Measurements from ENCODE around the gene MBD5.

Gene MBD5

GRCh38 chr2:148317598-148317997, 296.7 kb downstream of the MBD5 start:
- no peaks in the 10 kb centered on the region for H3K36me3 ChIP-seq (ENCODE audit: insufficient read depth, low read depth, low read length)
- no peak overlapping the region for H3K27ac ChIP-seq (ENCODE audit: low read length)
- H3K9me3 ChIP-seq (ENCODE audit: insufficient read depth, low read depth, low read length), result no peaks in the 10 kb centered on the region
- H3K9ac ChIP-seq (ENCODE audit: low read depth, low read length), result no peak overlapping the region
- no peak overlapping the region for H3K4me3 ChIP-seq (ENCODE audit: low read length)
- no peaks in the 10 kb centered on the region for H3K27me3 ChIP-seq (ENCODE audit: insufficient read depth, low read length)
- H3K4me1 ChIP-seq (ENCODE audit: insufficient read depth, low read length), result no peaks in the 10 kb centered on the region

- H3K4me3 ChIP-seq (ENCODE audit: low read length), result no peak overlapping the region
- no peak overlapping the region for H3K9ac ChIP-seq (ENCODE audit: low read depth, low read length)
- no peak overlapping the region for H3K27ac ChIP-seq (ENCODE audit: low read length)
- no peaks in the 10 kb centered on the region for H3K36me3 ChIP-seq (ENCODE audit: insufficient read depth, low read depth, low read length)
- H3K4me1 ChIP-seq (ENCODE audit: insufficient read depth, low read length), result no peaks in the 10 kb centered on the region
- H3K9me3 ChIP-seq (ENCODE audit: insufficient read depth, low read depth, low read length), result peaks cover 1% of the 10 kb centered on the region; the same call in 1 of the 2 replicates
- no peaks in the 10 kb centered on the region for H3K27me3 ChIP-seq (ENCODE audit: insufficient read depth, low read length)
Observed at GRCh38 chr2:148338541-148338940, 317.6 kb downstream of the MBD5 start.

GRCh38 chr2:148342086-148342485, 321.2 kb downstream of the MBD5 start:
- H3K27me3 ChIP-seq (ENCODE audit: insufficient read depth, low read length), result no peaks in the 10 kb centered on the region
- H3K4me3 ChIP-seq (ENCODE audit: low read length), result no peak overlapping the region

GRCh38 chr2:148350199-148350598, 329.3 kb downstream of the MBD5 start:
- no peak overlapping the region for H3K4me3 ChIP-seq (ENCODE audit: low read length)
- H3K9me3 ChIP-seq (ENCODE audit: insufficient read depth, low read depth, low read length), result no peaks in the 10 kb centered on the region
- no peak overlapping the region for H3K9ac ChIP-seq (ENCODE audit: low read depth, low read length)
- H3K4me1 ChIP-seq (ENCODE audit: insufficient read depth, low read length), result no peaks in the 10 kb centered on the region
- H3K36me3 ChIP-seq (ENCODE audit: insufficient read depth, low read depth, low read length), result no peaks in the 10 kb centered on the region
- H3K27ac ChIP-seq (ENCODE audit: low read length), result no peak overlapping the region
- no peaks in the 10 kb centered on the region for H3K27me3 ChIP-seq (ENCODE audit: insufficient read depth, low read length)

More at GRCh38 chr2:148342086-148342485, 321.2 kb downstream of the MBD5 start:
- no peaks in the 10 kb centered on the region for H3K36me3 ChIP-seq (ENCODE audit: insufficient read depth, low read depth, low read length)
- no peak overlapping the region for H3K9ac ChIP-seq (ENCODE audit: low read depth, low read length)
- no peaks in the 10 kb centered on the region for H3K4me1 ChIP-seq (ENCODE audit: insufficient read depth, low read length)
- H3K27ac ChIP-seq (ENCODE audit: low read length), result no peak overlapping the region
- peaks cover 2% of the 10 kb centered on the region; the same call in 1 of the 2 replicates for H3K9me3 ChIP-seq (ENCODE audit: insufficient read depth, low read depth, low read length)

- no peaks in the 10 kb centered on the region for H3K9me3 ChIP-seq (ENCODE audit: insufficient read depth, low read depth, low read length)
- H3K36me3 ChIP-seq (ENCODE audit: insufficient read depth, low read depth, low read length), result no peaks in the 10 kb centered on the region
- H3K4me1 ChIP-seq (ENCODE audit: insufficient read depth, low read length), result no peaks in the 10 kb centered on the region
- no peaks in the 10 kb centered on the region for H3K27me3 ChIP-seq (ENCODE audit: insufficient read depth, low read length)
- H3K27ac ChIP-seq (ENCODE audit: low read length), result no peak overlapping the region
- no peak overlapping the region for H3K4me3 ChIP-seq (ENCODE audit: low read length)
- H3K9ac ChIP-seq (ENCODE audit: low read depth, low read length), result no peak overlapping the region
Observed at GRCh38 chr2:148351437-148352143, 330.7 kb downstream of the MBD5 start.

GRCh38 chr2:148358375-148358774, 337.5 kb downstream of the MBD5 start:
- H3K9me3 ChIP-seq (ENCODE audit: insufficient read depth, low read depth, low read length), result no peaks in the 10 kb centered on the region

GRCh38 chr2:148360662-148361061, 339.8 kb downstream of the MBD5 start:
- Histone ChIP-seq H3K27me3 (ENCODE audit: insufficient read depth, low read length) (no peaks in the 10 kb centered on the region), H3K9ac (ENCODE audit: low read depth, low read length) (no peak overlapping the region), H3K4me1 (ENCODE audit: insufficient read depth, low read length) (peaks cover 4% of the 10 kb centered on the region; the same call in 1 of the 2 replicates), H3K36me3 (ENCODE audit: insufficient read depth, low read depth, low read length) (no peaks in the 10 kb centered on the region), H3K27ac (ENCODE audit: low read length) (no peak overlapping the region), H3K4me3 (ENCODE audit: low read length) (no peak overlapping the region), H3K9me3 (ENCODE audit: insufficient read depth, low read depth, low read length) (no peaks in the 10 kb centered on the region)

More at GRCh38 chr2:148358375-148358774, 337.5 kb downstream of the MBD5 start:
- no peaks in the 10 kb centered on the region for H3K27me3 ChIP-seq (ENCODE audit: insufficient read depth, low read length)
- H3K36me3 ChIP-seq (ENCODE audit: insufficient read depth, low read depth, low read length), result no peaks in the 10 kb centered on the region
- no peak overlapping the region for H3K27ac ChIP-seq (ENCODE audit: low read length)
- no peak overlapping the region for H3K9ac ChIP-seq (ENCODE audit: low read depth, low read length)
- peaks cover 4% of the 10 kb centered on the region; the same call in 1 of the 2 replicates for H3K4me1 ChIP-seq (ENCODE audit: insufficient read depth, low read length)
- H3K4me3 ChIP-seq (ENCODE audit: low read length), result no peak overlapping the region

- Histone ChIP-seq H3K4me1 (ENCODE audit: insufficient read depth, low read length) (peaks cover 4% of the 10 kb centered on the region; the same call in 1 of the 2 replicates), H3K27ac (ENCODE audit: low read length) (no peak overlapping the region), H3K27me3 (ENCODE audit: insufficient read depth, low read length) (no peaks in the 10 kb centered on the region), H3K9me3 (ENCODE audit: insufficient read depth, low read depth, low read length) (no peaks in the 10 kb centered on the region), H3K36me3 (ENCODE audit: insufficient read depth, low read depth, low read length) (no peaks in the 10 kb centered on the region), H3K9ac (ENCODE audit: low read depth, low read length) (no peak overlapping the region), H3K4me3 (ENCODE audit: low read length) (no peak overlapping the region)
Observed at GRCh38 chr2:148362144-148362796, 341.4 kb downstream of the MBD5 start.

GRCh38 chr2:148375214-148375613, 354.3 kb downstream of the MBD5 start:
- Histone ChIP-seq H3K9me3 (ENCODE audit: insufficient read depth, low read depth, low read length) (peaks cover 17% of the 10 kb centered on the region; the same call in 1 of the 2 replicates), H3K9ac (ENCODE audit: low read depth, low read length) (no peak overlapping the region), H3K36me3 (ENCODE audit: insufficient read depth, low read depth, low read length) (no peaks in the 10 kb centered on the region), H3K27ac (ENCODE audit: low read length) (no peak overlapping the region), H3K4me1 (ENCODE audit: insufficient read depth, low read length) (no peaks in the 10 kb centered on the region; the same call in 1 of the 2 replicates), H3K27me3 (ENCODE audit: insufficient read depth, low read length) (no peaks in the 10 kb centered on the region), H3K4me3 (ENCODE audit: low read length) (no peak overlapping the region)

- H3K4me3 ChIP-seq (ENCODE audit: low read length), result no peak overlapping the region
Observed at GRCh38 chr2:148391324-148391723, 370.4 kb downstream of the MBD5 start.

GRCh38 chr2:148402786-148403185, 381.9 kb downstream of the MBD5 start:
- H3K27me3 ChIP-seq (ENCODE audit: insufficient read depth, low read length), result no peaks in the 10 kb centered on the region
- no peak overlapping the region for H3K27ac ChIP-seq (ENCODE audit: low read length)
- H3K9me3 ChIP-seq (ENCODE audit: insufficient read depth, low read depth, low read length), result no peaks in the 10 kb centered on the region
- H3K36me3 ChIP-seq (ENCODE audit: insufficient read depth, low read depth, low read length), result no peaks in the 10 kb centered on the region
- no peak overlapping the region for H3K9ac ChIP-seq (ENCODE audit: low read depth, low read length)
- no peak overlapping the region for H3K4me3 ChIP-seq (ENCODE audit: low read length)
- H3K4me1 ChIP-seq (ENCODE audit: insufficient read depth, low read length), result no peaks in the 10 kb centered on the region

More at GRCh38 chr2:148391324-148391723, 370.4 kb downstream of the MBD5 start:
- Histone ChIP-seq H3K27me3 (ENCODE audit: insufficient read depth, low read length) (no peaks in the 10 kb centered on the region), H3K4me1 (ENCODE audit: insufficient read depth, low read length) (no peaks in the 10 kb centered on the region), H3K27ac (ENCODE audit: low read length) (no peak overlapping the region), H3K9me3 (ENCODE audit: insufficient read depth, low read depth, low read length) (no peaks in the 10 kb centered on the region), H3K36me3 (ENCODE audit: insufficient read depth, low read depth, low read length) (no peaks in the 10 kb centered on the region), H3K9ac (ENCODE audit: low read depth, low read length) (no peak overlapping the region)

GRCh38 chr2:148410899-148411298, 390.0 kb downstream of the MBD5 start:
- Histone ChIP-seq H3K36me3 (ENCODE audit: insufficient read depth, low read depth, low read length) (no peaks in the 10 kb centered on the region), H3K27me3 (ENCODE audit: insufficient read depth, low read length) (no peaks in the 10 kb centered on the region), H3K4me3 (ENCODE audit: low read length) (no peak overlapping the region), H3K27ac (ENCODE audit: low read length) (no peak overlapping the region), H3K9ac (ENCODE audit: low read depth, low read length) (no peak overlapping the region), H3K9me3 (ENCODE audit: insufficient read depth, low read depth, low read length) (peaks cover 8% of the 10 kb centered on the region), H3K4me1 (ENCODE audit: insufficient read depth, low read length) (no peaks in the 10 kb centered on the region)

Measured in iPS-20b (cell line).